ENCODE results near the gene DCAF8.
"Not testable (repeated sequence)": the region's sequence is repeated elsewhere in the genome, so short reads cannot be mapped to it uniquely, and the experiment has no call there.

Gene DCAF8

DNA sequence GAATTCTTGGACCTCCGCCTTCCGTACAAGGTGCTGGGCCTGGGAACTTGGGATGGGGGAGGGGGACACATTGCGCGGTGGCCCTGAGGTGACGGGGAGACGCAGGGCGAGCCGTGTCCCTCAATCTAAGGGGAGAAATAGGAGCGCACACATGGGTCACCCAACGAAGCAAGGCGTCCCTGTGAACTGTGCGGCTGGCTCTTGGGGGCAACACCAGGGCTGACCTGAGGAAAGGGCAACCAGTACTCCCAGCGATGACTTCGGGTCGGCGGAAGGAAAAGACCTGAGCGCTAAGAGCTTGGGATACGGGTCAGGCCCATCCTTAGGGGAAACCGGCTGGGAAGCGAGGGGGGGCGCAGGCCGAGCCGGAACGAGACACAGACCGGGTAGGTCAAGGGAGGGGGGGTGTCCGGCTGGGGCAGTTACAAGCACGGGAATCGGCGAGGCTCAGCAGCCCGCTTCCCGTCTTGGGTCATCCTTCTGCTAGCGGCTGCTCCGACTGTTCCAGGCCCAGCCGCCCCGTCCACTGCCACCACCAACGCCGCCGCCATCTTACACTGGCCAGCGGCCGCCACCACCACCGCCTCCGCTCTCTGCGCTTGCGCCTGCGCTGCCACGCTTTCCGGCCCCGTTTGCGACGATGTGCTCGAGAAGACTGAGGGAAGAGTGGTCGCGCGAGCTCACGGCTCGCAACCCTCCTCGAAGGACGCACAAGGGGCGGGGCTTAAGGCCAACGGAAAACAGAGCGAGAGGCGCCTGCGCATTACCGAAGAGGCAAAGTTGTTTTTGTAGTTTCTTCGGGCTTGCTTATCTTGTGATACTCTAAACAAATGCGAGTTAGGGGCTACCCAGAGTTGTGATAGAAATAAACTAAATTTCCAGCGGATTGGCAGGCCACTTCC is at the start of gene DCAF8:
Gene DCAF8, minus strand, starts transcription at position 657 of the 902 bp plus-strand sequence. CDS start 18,541 bp downstream, outside the sequence.
- DNase-seq, result peak; percentile 98

- DNase-seq, result no peak
Measured at GRCh38 chr1:160309571-160309970, 47.2 kb upstream of the DCAF8 start.

DNA sequence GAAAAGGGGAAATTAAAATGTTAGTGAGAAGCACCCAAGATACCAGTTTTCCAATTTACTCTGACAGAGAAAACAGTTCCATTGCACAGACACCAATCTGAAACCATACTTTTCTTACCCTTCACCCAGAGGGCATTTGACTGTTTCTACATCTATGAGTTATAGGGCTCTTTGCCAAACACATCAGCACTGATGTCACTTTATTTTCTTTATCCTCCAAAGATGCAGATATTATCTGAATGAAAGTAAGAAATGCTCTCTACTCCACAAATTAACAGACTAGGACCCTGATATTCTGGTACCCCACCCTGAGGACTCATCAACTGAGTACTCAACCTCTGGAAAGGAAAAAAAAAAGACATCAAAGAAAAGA is 46.8 kb upstream of the DCAF8 start:
- DNase-seq, result no peak

DNA sequence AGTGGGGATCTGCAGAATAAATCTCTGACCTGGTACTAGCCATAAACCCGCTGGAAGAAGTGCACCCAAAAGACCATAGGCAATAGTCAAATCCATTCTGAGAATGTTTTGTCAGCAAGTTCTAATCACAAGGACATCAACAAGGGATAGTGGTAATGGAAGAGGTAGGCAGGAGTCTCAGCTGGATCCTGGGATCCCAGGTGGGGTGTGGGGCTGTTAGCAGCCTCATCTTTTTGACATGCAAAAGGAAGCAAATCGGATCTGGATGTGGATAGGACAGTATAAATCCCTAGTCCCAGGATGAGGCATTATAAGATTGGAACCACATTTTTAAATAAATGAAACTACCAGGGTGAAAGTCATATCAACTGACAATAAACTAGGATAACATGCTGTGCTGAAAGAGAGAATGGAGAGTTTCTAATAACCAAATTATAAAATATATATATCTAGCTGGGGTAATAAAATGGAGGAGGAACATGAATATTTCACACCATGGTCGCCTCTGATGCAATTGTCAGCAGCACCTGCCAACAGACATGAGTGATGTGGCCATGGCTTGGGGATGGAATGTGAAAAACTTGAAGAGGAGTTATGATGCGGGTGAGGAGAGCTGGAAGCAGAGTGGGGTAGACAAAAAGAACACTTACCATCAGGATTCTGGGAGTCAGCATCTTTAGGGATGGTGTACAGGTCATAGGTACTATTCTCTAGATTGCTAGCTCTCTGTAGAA is 46.3 kb upstream of the DCAF8 start:
- DNase-seq, result no peak

- no peak for DNase-seq
Measured at GRCh38 chr1:160307118-160307791, 44.9 kb upstream of the DCAF8 start.

- no peak for DNase-seq
Measured at GRCh38 chr1:160300173-160300572, 37.8 kb upstream of the DCAF8 start.

- no peak for DNase-seq
Measured at GRCh38 chr1:160296036-160296435, 33.7 kb upstream of the DCAF8 start.

DNA sequence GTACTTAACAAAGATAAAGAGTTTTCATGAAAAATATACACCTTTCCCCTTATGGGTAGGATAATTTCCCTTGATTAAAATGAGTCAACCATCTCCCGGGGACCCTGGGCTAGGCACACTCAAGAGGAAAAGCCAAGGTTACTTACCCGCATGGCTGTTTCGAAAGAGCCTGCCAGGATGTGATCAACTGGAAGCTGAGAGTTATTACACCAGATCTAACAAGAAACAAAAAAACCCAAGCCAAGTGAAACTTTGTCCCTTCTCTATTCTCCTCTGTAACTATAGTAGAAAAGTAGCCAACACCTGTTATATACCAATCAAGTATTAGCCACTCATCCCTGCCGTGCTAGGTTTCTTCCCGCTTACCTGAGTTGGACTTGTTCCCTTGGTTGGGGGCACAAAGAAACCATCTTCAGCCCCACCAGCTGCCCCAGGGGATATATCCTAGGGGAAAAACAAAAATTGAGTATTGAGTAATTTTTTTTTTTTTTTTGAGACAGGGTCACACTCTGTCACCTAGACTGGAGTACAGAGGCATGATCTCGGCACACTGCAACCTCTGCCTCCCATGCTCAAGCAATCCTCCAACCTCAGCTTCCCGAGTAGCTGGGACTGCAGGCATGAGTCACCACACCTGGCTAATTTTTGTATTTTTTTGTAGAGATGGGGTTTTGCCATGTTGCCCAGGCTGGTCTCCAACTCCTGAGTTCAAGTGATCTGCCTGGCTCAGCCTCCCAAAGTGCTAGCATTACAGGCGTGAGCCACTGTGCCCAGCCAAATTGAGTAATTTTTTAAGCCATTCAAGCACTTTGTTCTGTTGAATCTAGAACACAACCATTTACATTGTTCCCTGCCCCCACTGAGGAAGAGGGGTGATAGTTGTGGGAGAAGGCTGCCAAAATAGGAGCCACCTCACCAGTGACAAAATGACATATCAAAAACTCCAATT is 30.9 kb upstream of the DCAF8 start:
- DNase-seq, result no peak

GRCh38 chr1:160291248-160292220 is 29.2 kb upstream of the DCAF8 start:
- peak; percentile 80 for DNase-seq

- DNase-seq, result not testable (repeated sequence)
Measured at GRCh38 chr1:160287769-160288168, 25.4 kb upstream of the DCAF8 start.

GRCh38 chr1:160285506-160285905 is 23.2 kb upstream of the DCAF8 start:
- no peak for DNase-seq

- peak; percentile 97 for DNase-seq
Measured at GRCh38 chr1:160284782-160285344, 22.5 kb upstream of the DCAF8 start, which contains the start of gene PEX19. Gene PEX19, minus strand, starts transcription at chr1:160285133. Its CDS starts 9 bp downstream, at chr1:160285124.

DNA sequence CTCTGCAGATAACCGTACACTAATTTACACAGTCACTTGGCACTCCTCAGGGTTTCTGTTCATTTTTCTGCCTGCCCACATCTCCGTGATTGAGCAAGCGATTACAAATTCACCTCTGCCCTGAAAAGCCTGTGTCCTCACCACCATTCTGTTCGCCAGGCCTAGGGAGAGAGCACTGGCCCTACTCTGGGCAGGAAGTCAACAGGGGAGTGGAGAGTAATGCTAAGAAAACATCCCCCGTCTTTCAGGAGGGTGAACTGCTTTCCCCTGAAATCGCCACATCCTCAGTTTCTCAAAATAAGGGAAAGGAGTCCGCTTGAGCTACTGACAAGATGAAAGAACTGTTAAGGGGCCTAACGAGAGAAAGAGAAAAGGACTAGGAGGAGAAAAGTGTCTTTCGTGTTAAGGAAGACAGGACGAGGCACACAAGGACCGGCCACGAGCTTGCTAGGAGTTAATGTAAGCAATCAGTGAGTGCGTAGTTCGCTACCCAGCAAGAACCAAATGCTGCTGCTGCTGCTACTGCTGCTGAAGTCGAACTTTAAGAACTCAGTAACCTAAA is 22.0 kb upstream of the DCAF8 start:
- DNase-seq, result peak; percentile 60

GRCh38 chr1:160282807-160283206 is 20.5 kb upstream of the DCAF8 start:
- no peak for DNase-seq

GRCh38 chr1:160277987-160278386 is 15.6 kb upstream of the DCAF8 start:
- no peak for DNase-seq

DNA sequence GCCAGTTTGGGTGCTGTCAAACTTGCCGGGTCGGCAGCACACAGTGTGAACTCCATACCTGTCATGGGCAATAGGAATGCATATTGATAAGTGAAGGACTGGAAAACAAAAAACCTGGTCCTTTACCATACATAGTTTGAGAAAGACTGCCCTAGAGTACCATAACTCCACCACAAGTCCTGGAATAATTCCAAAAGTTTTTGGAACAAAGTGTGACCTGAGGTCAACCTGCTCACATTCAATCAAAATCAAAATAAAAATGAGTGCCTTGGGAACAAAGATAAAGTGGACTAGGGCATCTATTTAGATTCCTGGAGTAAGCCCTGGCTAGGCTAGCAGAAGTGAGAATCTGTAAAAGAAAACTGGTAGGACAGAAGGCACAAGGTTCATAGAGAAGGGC is 15.0 kb upstream of the DCAF8 start:
- no peak for DNase-seq

GRCh38 chr1:160271025-160271424 is 8.7 kb upstream of the DCAF8 start:
- DNase-seq, result no peak

GRCh38 chr1:160267284-160267991 is 5.1 kb upstream of the DCAF8 start:
- no peak for DNase-seq

DNA sequence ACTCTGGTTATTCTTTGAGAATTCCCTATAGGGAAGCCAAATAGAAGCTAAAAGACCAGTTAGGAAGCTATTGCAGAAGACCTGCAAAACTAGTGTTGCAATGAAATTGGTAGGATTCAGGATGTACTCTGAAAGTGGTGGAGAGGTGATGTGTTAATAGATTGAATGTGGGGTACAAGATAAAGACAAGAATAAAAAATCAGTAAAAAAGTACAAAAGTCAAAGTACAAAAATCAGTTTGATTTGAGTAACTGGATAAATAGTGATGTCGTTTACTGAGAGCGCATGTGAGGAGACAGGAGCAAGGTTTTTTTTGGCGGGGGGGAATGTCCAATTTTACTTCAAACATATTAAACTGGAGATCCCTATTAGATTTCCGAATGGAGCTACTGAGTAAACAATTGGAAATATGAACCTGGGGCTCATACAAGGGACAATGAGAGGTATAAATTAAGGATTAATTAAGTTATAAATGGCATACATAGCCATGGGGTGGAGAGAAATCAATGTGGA is 2.5 kb upstream of the DCAF8 start:
- no peak for DNase-seq

Data from islet precursor cell (in vitro differentiated cells).